Urothelium cell line (cell line): Measurements from ENCODE around the gene ANKRD24.
"Not testable (repeated sequence)": the region's sequence is repeated elsewhere in the genome, so short reads cannot be mapped to it uniquely, and the experiment has no call there.

Experiments
- DNase-seq: peaks from one replicate; pipeline ENCODE4 v3.0.0; 2011; ENCODE audit warnings: low spot score, mixed read lengths
- FAIRE-seq: peaks from 2 replicates; lab custom pipeline; 2011; peaks lifted over from hg19 to GRCh38; lab: Jason Lieb, UNC

ANKRD24 gene

GRCh38 chr19:4229179-4229931 is 46.9 kb downstream of the ANKRD24 start, which contains the start of gene EBI3:
Gene EBI3, plus strand, starts transcription at chr19:4229523. Its CDS starts 28 bp downstream, at chr19:4229551.
- FAIRE-seq = no peak
- DNase-seq = peak; percentile 57

GRCh38 chr19:4230237-4230636 is 47.7 kb downstream of the ANKRD24 start:
- not testable (repeated sequence) for DNase-seq, FAIRE-seq

- DNase-seq, FAIRE-seq: not testable (repeated sequence)
Measured at GRCh38 chr19:4231521-4231920, 49.0 kb downstream of the ANKRD24 start.

GRCh38 chr19:4232139-4232538 is 49.6 kb downstream of the ANKRD24 start:
- not testable (repeated sequence) for FAIRE-seq, DNase-seq

- FAIRE-seq (no peak), DNase-seq (no peak)
Measured at GRCh38 chr19:4232614-4233281, 50.3 kb downstream of the ANKRD24 start.

GRCh38 chr19:4233282-4233853 is 50.9 kb downstream of the ANKRD24 start:
- DNase-seq (peak; percentile 26), FAIRE-seq (no peak)

GRCh38 chr19:4234142-4234861 is 51.8 kb downstream of the ANKRD24 start:
- DNase-seq (no peak), FAIRE-seq (no peak)

GRCh38 chr19:4234862-4235201 is 52.3 kb downstream of the ANKRD24 start:
- DNase-seq (no peak), FAIRE-seq (no peak)

- not testable (repeated sequence) for FAIRE-seq, DNase-seq
Measured at GRCh38 chr19:4237510-4237909, 55.0 kb downstream of the ANKRD24 start.

- FAIRE-seq = no peak
- DNase-seq = no peak
Measured at GRCh38 chr19:4238831-4239230, 56.3 kb downstream of the ANKRD24 start.

- no peak for FAIRE-seq
- no peak for DNase-seq
Measured at GRCh38 chr19:4241824-4242430, 59.4 kb downstream of the ANKRD24 start.

- FAIRE-seq, DNase-seq: not testable (repeated sequence)
Measured at GRCh38 chr19:4245938-4246337, 63.4 kb downstream of the ANKRD24 start.

GRCh38 chr19:4246767-4247593 is 64.5 kb downstream of the ANKRD24 start, which contains the start of gene YJU2:
Gene YJU2, plus strand, starts transcription at chr19:4247080. Its CDS starts 67 bp downstream, at chr19:4247147.
- DNase-seq = peak; percentile 97
- FAIRE-seq = no peak

- DNase-seq (no peak), FAIRE-seq (no peak)
Measured at GRCh38 chr19:4256563-4256962, 74.1 kb downstream of the ANKRD24 start.

- FAIRE-seq (no peak), DNase-seq (no peak)
Measured at GRCh38 chr19:4257025-4257424, 74.5 kb downstream of the ANKRD24 start.

- FAIRE-seq (no peak), DNase-seq (no peak)
Measured at GRCh38 chr19:4258181-4258580, 75.7 kb downstream of the ANKRD24 start.

- FAIRE-seq (no peak), DNase-seq (no peak)
Measured at GRCh38 chr19:4260613-4261191, 78.2 kb downstream of the ANKRD24 start.

- no peak for DNase-seq
- FAIRE-seq = no peak
Measured at GRCh38 chr19:4264812-4265211, 82.3 kb downstream of the ANKRD24 start.

- FAIRE-seq = no peak
- no peak for DNase-seq
Measured at GRCh38 chr19:4266253-4267000, 83.9 kb downstream of the ANKRD24 start.
